C1 segment of cervical spinal cord (tissue), 14 donors: Measurements from ENCODE around the gene DNAL4.
A peak's percentile ranks its signal among the peaks of the same experiment; 100 is the strongest.
"Not testable (repeated sequence)": the region's sequence is repeated elsewhere in the genome, so short reads cannot be mapped to it uniquely, and the experiment has no call there.

Experiments
- DNase-seq, 14 donors: peaks; one replicate each; lab custom pipeline; 2025; lab: John Stamatoyannopoulos, UW

DNAL4 gene

GRCh38 chr22:38827510-38827909 is 33.6 kb upstream of the DNAL4 start:
- DNase-seq = no peak

GRCh38 chr22:38826801-38827200 is 32.9 kb upstream of the DNAL4 start:
- DNase-seq = no peak

- no peak for DNase-seq
Observed at GRCh38 chr22:38826386-38826785, 32.4 kb upstream of the DNAL4 start.

GRCh38 chr22:38824585-38824984 is 30.6 kb upstream of the DNAL4 start:
- DNase-seq = peak in 9 of 14 donors; percentile 6 to 44 (median 25)

- DNase-seq = no peak
Observed at GRCh38 chr22:38823637-38824036, 29.7 kb upstream of the DNAL4 start.

GRCh38 chr22:38823076-38823475 is 29.1 kb upstream of the DNAL4 start:
- no peak for DNase-seq

GRCh38 chr22:38820020-38820419 is 26.1 kb upstream of the DNAL4 start:
- DNase-seq = no peak

- DNase-seq = peak in 1 of 14 donors; percentile 44
Observed at GRCh38 chr22:38819387-38819940, 25.5 kb upstream of the DNAL4 start.

- no peak for DNase-seq
Observed at GRCh38 chr22:38817196-38817595, 23.3 kb upstream of the DNAL4 start.

- no peak for DNase-seq
Observed at GRCh38 chr22:38815842-38816241, 21.9 kb upstream of the DNAL4 start.

GRCh38 chr22:38811241-38811640 is 17.3 kb upstream of the DNAL4 start:
- DNase-seq = no peak

GRCh38 chr22:38805041-38805593 is 11.2 kb upstream of the DNAL4 start:
- DNase-seq = not testable (repeated sequence)

GRCh38 chr22:38802671-38803121 is 8.8 kb upstream of the DNAL4 start:
- DNase-seq = peak in 1 of 14 donors; percentile 13

GRCh38 chr22:38799265-38800002 is 5.5 kb upstream of the DNAL4 start:
- no peak for DNase-seq

GRCh38 chr22:38798496-38798895 is 4.6 kb upstream of the DNAL4 start:
- DNase-seq = no peak

GRCh38 chr22:38796262-38796957 is 2.5 kb upstream of the DNAL4 start:
- DNase-seq = no peak

GRCh38 chr22:38795569-38795968 is 1.6 kb upstream of the DNAL4 start:
- no peak for DNase-seq

GRCh38 chr22:38793317-38793716 is 626 bp downstream of the DNAL4 start:
- no peak for DNase-seq

GRCh38 chr22:38792833-38793232 is 1.1 kb downstream of the DNAL4 start:
- DNase-seq = no peak

GRCh38 chr22:38789606-38790005 is 4.3 kb downstream of the DNAL4 start:
- DNase-seq = no peak

GRCh38 chr22:38788846-38789245 is 5.1 kb downstream of the DNAL4 start:
- DNase-seq = no peak

- DNase-seq = peak in 4 of 14 donors; percentile 16 to 41 (median 26)
Observed at GRCh38 chr22:38788021-38788816, 5.7 kb downstream of the DNAL4 start.
